Right atrium auricular region (tissue), 2 donors: ENCODE measurements around the gene DCUN1D4. TPM values are rescaled to one million over a fixed set of nuclear protein-coding genes. Genes with fewer than 3 reads are reported as not detected.

ENCODE experiments used
- DNase-seq: peaks from one replicate; pipeline ENCODE4 v3.0.0-alpha.2; 2019; ENCODE audit warnings: low spot score
- H3K27ac ChIP-seq, 2 donors: fragments of 200-600 bp; sonication (generic); 1 replicate in 1 of 2; 2 replicates in 1 of 2; pipeline ENCODE4 v1.5.1; 2016 to 2019
- H3K27me3 ChIP-seq, 2 donors: fragments of 200-600 bp; sonication (generic); one replicate each; pipeline versions ENCODE4 v1.5.1 to v1.6.0; 2017 to 2019
- H3K36me3 ChIP-seq: fragments of 200-600 bp; sonication (generic); one replicate; pipeline ENCODE4 v1.5.1; 2016
- H3K4me1 ChIP-seq, 2 donors: fragments of 200-600 bp; sonication (generic); one replicate each; pipeline versions ENCODE4 v1.5.1 to v1.6.0; 2017 to 2019
- H3K4me3 ChIP-seq, 2 donors: fragments of 200-600 bp; sonication (generic); 1 replicate in 1 of 2; 2 replicates in 1 of 2; pipeline ENCODE4 v1.5.1; 2017 to 2019; ENCODE audit warnings: mild to moderate bottlenecking in 1 of 2, moderate library complexity in 1 of 2
- H3K9me3 ChIP-seq, 2 donors: fragments of 200-600 bp; sonication (generic); one replicate each; pipeline ENCODE4 v1.5.1; 2019
- total RNA-seq, 2 donors: library from RNA; depleted of rRNA; stranded (reverse); fragments of >200 nt; gene quantifications; one replicate each; pipeline ENCODE4 v1.1.0, GENCODE V29; 2016
- TF ChIP-seq, protein P1 (sequence below), 2 donors: fragments of 200-600 bp; sonication (generic); IDR thresholded peaks; one replicate each; pipeline ENCODE4 v1.5.1; 2019; ENCODE audit warnings: antibody characterized with exemption in 2 of 2

DCUN1D4 gene
- total RNA-seq, 2 donors from 2014 or later = 22.6 to 26.1 TPM

DNA sequence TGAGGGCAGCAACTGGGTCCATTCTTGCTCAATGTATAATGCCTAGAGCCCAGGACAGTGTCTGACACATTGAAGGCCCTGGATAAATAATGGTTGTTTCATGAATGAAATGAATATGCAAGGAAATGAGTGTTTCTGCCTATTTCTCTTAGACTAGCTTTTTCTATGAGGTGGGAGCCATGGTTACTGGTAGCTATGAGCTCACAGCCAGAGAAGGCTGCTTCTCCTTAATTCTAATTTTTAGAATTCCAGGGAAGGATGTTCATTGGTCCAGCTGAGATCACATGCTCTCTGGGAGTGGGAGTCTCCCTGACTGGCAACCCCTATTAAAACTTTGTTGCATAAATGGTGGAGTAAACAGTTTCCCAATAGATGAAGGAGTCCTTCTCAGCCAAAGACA, 9.7 kb upstream of the DCUN1D4 start:
- no peak for DNase-seq
- no peaks in the 10 kb centered on the region for H3K9me3 ChIP-seq
- H3K27me3 ChIP-seq = no peaks in the 10 kb centered on the region
- H3K36me3 ChIP-seq = no peaks in the 10 kb centered on the region
- TF ChIP-seq, protein P1, sequence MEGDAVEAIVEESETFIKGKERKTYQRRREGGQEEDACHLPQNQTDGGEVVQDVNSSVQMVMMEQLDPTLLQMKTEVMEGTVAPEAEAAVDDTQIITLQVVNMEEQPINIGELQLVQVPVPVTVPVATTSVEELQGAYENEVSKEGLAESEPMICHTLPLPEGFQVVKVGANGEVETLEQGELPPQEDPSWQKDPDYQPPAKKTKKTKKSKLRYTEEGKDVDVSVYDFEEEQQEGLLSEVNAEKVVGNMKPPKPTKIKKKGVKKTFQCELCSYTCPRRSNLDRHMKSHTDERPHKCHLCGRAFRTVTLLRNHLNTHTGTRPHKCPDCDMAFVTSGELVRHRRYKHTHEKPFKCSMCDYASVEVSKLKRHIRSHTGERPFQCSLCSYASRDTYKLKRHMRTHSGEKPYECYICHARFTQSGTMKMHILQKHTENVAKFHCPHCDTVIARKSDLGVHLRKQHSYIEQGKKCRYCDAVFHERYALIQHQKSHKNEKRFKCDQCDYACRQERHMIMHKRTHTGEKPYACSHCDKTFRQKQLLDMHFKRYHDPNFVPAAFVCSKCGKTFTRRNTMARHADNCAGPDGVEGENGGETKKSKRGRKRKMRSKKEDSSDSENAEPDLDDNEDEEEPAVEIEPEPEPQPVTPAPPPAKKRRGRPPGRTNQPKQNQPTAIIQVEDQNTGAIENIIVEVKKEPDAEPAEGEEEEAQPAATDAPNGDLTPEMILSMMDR (IDR thresholded peaks at IDR 0.05) = no peak
- H3K4me1 ChIP-seq = no peaks in the 10 kb centered on the region
- H3K27ac ChIP-seq = no peak overlapping the region
- H3K4me3 ChIP-seq = no peak overlapping the region

DNA sequence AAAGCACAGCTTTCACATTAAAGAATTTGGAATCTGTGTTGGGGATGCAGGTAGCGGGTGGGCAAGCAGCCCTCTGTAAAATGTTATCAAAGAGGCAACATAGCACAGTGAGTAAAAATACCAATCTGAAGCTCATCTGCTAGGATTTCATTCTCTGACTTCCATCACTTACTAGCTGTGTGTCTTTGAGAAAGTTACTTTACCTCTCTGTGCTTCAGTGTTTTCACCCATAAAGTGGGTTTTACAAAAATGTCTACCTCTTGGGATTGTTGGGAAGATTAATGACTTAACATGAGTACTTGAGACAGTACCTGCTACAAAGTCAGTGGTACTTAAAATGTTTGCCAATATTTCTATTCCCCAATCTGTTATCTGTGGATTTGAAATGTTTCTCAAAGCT, 7.9 kb upstream of the DCUN1D4 start:
- Histone ChIP-seq H3K4me1 (no peaks in the 10 kb centered on the region), H3K4me3 (no peak overlapping the region), H3K9me3 (no peaks in the 10 kb centered on the region), H3K27me3 (no peaks in the 10 kb centered on the region), H3K27ac (no peak overlapping the region), H3K36me3 (no peaks in the 10 kb centered on the region)
- DNase-seq = no peak
- TF ChIP-seq, protein P1 (IDR thresholded peaks at IDR 0.05) = no peak

DNA sequence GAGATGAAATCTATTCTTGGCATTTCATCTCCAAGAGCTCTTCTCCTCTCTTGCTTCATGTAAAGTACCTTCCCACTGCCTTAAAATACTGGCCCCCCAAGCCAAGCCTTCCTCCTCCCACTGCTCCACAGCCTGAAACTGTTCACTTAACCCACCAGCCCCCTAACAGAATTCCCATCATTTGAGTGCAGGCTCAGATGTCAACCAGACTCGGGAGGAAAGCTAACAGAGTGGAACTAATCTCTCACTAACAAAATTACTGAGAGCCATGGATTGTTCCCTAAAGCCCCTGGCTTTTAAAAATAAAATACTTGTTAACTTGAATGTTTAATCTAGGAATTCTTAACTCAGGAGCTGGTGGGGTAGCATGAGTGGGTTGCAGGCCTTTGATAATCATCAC, 7.1 kb upstream of the DCUN1D4 start:
- Histone ChIP-seq H3K27ac (no peak overlapping the region), H3K4me3 (no peak overlapping the region), H3K36me3 (no peaks in the 10 kb centered on the region), H3K4me1 (no peaks in the 10 kb centered on the region), H3K27me3 (no peaks in the 10 kb centered on the region), H3K9me3 (no peaks in the 10 kb centered on the region)
- DNase-seq = no peak
- TF ChIP-seq, protein P1 (IDR thresholded peaks at IDR 0.05) = no peak

DNA sequence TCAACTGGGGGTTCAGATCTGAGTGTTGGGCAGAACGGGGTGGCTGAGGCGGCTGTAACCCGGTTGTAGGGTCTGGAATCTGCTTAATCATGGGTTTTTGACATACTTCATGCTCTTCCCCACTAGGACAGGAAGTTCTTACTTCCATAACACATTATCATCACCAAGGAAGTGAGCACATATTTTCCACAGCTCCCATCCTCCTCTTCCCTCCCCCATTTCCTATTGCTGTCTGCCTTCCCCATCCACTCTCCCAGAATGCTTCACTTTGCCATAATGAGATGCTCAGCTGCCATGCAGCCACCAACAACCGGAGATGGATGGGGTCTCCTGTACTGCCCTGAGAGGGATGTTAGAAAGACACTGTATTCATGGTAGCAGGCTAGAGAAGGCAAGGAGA, 6.4 kb upstream of the DCUN1D4 start:
- no peak overlapping the region for H3K4me3 ChIP-seq
- H3K9me3 ChIP-seq = no peaks in the 10 kb centered on the region
- H3K4me1 ChIP-seq = no peaks in the 10 kb centered on the region
- TF ChIP-seq, protein P1 (IDR thresholded peaks at IDR 0.05) = no peak
- H3K27ac ChIP-seq = no peak overlapping the region
- no peaks in the 10 kb centered on the region for H3K27me3 ChIP-seq
- no peaks in the 10 kb centered on the region for H3K36me3 ChIP-seq
- no peak for DNase-seq

DNA sequence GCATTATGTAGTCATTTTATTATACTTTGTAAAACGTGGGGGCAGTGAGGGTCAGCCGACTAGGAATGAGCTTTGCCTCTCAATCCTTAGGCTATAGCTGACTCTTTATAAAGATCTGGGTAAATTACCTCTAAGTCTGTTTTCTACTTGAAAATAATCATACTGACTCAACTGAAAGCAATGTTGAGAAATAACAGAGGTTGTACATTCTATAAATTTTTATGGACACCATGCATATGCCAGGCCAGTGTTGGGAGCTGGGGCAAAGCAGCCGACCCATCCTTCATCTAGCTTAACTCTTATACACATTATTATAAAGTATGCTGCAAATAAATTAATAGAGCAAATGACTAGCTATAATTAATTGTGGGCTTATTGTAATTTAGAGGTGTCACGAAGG, 2.2 kb upstream of the DCUN1D4 start:
- Histone ChIP-seq H3K27ac (no peak overlapping the region), H3K36me3 (no peaks in the 10 kb centered on the region), H3K4me3 (no peak overlapping the region), H3K9me3 (no peaks in the 10 kb centered on the region), H3K27me3 (no peaks in the 10 kb centered on the region), H3K4me1 (peaks cover 0 to 14% of the 10 kb centered on the region in 2 donors)
- no peak for DNase-seq
- TF ChIP-seq, protein P1 (IDR thresholded peaks at IDR 0.05) = no peak

DNA sequence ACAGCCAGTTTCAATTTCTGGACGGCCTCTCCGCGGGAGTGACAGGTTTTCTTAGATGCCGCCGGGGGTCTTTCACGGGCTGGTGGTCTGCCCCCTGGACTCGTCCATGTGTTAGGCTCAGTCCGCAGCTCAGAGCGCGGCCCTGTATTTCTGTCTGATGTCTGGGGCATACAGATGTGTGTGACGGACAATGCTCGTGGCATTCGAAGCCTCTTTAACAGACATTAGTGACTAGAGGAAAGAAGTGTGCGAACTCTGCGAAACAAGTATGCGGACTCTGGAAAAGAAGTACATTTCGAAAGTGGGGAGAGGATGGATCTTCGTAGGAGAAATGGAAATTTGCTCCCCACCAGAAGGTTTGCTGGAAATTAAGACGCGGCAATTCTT, 793 bp upstream of the DCUN1D4 start:
- peak overlapping the region; percentile 94 to 98 for H3K27ac ChIP-seq
- DNase-seq = peak; percentile 63
- TF ChIP-seq, protein P1 (IDR thresholded peaks at IDR 0.05) = no peak
- H3K27me3 ChIP-seq = no peaks in the 10 kb centered on the region
- H3K36me3 ChIP-seq = no peaks in the 10 kb centered on the region
- H3K9me3 ChIP-seq = no peaks in the 10 kb centered on the region
- peak overlapping the region; percentile 66 to 80 for H3K4me3 ChIP-seq
- H3K4me1 ChIP-seq = peaks cover 0 to 14% of the 10 kb centered on the region in 2 donors
